Heart left ventricle (tissue), 13 donors: ENCODE data around the gene CTNNA1.

Experiments
- CTCF ChIP-seq, 12 donors: fragments of 200-600 bp; sonication (generic) in 4 of 12; IDR thresholded peaks; one replicate each; pipeline versions ENCODE4 v1.5.0 to v1.8.0; 2018 to 2022; ENCODE audit warnings: antibody characterized with exemption in 12 of 12, mild to moderate bottlenecking in 5 of 12
- POLR2A ChIP-seq, 2 donors: fragments of 450-650 bp; IDR thresholded peaks; one replicate each; pipeline ENCODE4 v1.6.1; 2017; ENCODE audit warnings: antibody characterized with exemption in 2 of 2, mild to moderate bottlenecking in 2 of 2, moderate library complexity in 2 of 2
- donor health status: ischemic (EF 13 %, LVEDD 7.1; RV severe dilation, severe dysfunction).
- donor health status: DM: no; HTN: yes; CAD: no.
- donor health status: DM: no; HTN: no; CAD: no.
- donor health status: ischemic (EF 25% LVEDD 6.9; RV normal size, moderate dysfunction).
- donor health status: ischemic (EF 25% LVEDD 5.7; RV mildly dilated, moderate dysfunction).
- donor health status: ischemic (EF 35%, LVEDD 5.7; RV mildly dilated, moderate dysfunction).
- donor health status: nonischemic (EF 11% LVEDD 7.7; RV severe dilation, severe dysfunction).
- donor health status: DM: yes; HTN: yes; CAD: no.
- donor health status: PGD.
- donor health status: ischemic (EF 29% LVEDD 5.4; RV normal size, mild dysfunction).
- donor health status: nonischemic (EF 23%, LVEDD 6.1; RV moderate dilation, normal function).

DNA sequence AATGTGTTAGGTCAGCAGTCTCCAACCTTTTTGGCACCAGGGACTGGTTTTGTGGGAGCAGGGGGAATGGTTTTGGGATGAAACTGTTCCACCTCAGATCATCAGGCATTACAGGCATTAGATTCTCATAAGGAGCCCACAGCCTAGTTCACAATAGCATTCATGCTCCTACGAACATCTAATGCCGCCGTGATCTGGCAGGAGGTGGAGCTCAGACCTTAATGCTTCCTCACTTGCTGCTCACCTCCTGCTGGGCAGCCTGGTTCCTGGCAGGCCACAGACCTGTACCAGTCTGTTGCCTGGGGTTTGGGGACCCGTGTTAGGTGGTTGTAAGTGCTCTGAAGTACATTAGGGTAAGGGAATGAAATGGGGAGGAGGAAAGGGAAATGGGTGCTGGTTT lies 9.7 kb upstream of the CTNNA1 start:
- TF ChIP-seq CTCF (IDR thresholded peaks at IDR 0.05) (no peak), POLR2A (IDR thresholded peaks at IDR 0.05) (no peak)
